Heart left ventricle (tissue), 13 donors: Measurements from ENCODE around the gene KCNJ4.

Experiments used
- POLR2A ChIP-seq, 2 donors: fragments of 450-650 bp; IDR thresholded peaks; one replicate each; pipeline ENCODE4 v1.6.1; 2017; ENCODE audit warnings: antibody characterized with exemption in 2 of 2, mild to moderate bottlenecking in 2 of 2, moderate library complexity in 2 of 2
- TF ChIP-seq, protein P1 (sequence below), 12 donors: fragments of 200-600 bp; sonication (generic) in 4 of 12; IDR thresholded peaks; one replicate each; pipeline versions ENCODE4 v1.5.0 to v1.8.0; 2018 to 2022; ENCODE audit warnings: antibody characterized with exemption in 12 of 12, mild to moderate bottlenecking in 5 of 12
- donor health status: ischemic (EF 13 %, LVEDD 7.1; RV severe dilation, severe dysfunction).
- donor health status: DM: no; HTN: yes; CAD: no.
- donor health status: DM: no; HTN: no; CAD: no.
- donor health status: ischemic (EF 25% LVEDD 6.9; RV normal size, moderate dysfunction).
- donor health status: ischemic (EF 25% LVEDD 5.7; RV mildly dilated, moderate dysfunction).
- donor health status: ischemic (EF 35%, LVEDD 5.7; RV mildly dilated, moderate dysfunction).
- donor health status: nonischemic (EF 11% LVEDD 7.7; RV severe dilation, severe dysfunction).
- donor health status: DM: yes; HTN: yes; CAD: no.
- donor health status: PGD.
- donor health status: ischemic (EF 29% LVEDD 5.4; RV normal size, mild dysfunction).
- donor health status: nonischemic (EF 23%, LVEDD 6.1; RV moderate dilation, normal function).

DNA sequence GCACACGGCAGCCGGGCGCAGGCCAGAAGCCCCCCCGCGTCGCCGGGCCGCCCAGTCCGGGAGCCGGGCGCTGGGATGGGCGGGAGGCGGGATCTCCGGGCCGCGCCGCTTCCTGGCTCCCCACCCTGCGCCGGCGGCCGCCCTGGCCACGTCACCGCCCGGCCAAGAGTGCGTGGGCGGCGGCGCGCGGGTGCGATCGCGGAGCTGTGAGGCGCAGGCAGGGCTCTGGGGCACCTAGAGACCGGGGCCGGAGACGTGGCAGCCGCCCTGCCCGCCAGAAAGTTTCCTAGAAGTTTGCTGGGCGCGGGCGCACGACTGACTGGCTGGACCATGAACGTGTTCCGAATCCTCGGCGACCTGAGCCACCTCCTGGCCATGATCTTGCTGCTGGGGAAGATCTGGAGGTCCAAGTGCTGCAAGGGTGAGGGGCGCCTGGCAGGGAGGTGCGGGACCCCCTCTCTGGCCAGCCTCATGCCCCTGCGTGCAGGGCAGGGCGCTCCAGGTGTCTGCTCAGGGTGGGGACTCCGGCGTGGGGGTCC is 13.0 kb upstream of the KCNJ4 start, which contains the start of gene KDELR3:
- TF ChIP-seq, protein P1, sequence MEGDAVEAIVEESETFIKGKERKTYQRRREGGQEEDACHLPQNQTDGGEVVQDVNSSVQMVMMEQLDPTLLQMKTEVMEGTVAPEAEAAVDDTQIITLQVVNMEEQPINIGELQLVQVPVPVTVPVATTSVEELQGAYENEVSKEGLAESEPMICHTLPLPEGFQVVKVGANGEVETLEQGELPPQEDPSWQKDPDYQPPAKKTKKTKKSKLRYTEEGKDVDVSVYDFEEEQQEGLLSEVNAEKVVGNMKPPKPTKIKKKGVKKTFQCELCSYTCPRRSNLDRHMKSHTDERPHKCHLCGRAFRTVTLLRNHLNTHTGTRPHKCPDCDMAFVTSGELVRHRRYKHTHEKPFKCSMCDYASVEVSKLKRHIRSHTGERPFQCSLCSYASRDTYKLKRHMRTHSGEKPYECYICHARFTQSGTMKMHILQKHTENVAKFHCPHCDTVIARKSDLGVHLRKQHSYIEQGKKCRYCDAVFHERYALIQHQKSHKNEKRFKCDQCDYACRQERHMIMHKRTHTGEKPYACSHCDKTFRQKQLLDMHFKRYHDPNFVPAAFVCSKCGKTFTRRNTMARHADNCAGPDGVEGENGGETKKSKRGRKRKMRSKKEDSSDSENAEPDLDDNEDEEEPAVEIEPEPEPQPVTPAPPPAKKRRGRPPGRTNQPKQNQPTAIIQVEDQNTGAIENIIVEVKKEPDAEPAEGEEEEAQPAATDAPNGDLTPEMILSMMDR (IDR thresholded peaks at IDR 0.05): peak in 1 of 12 donors; percentile 16
- peak in 1 of 2 donors; percentile 27 for TF ChIP-seq POLR2A (IDR thresholded peaks at IDR 0.05)
